H1 (cell line): ENCODE data around the gene FOXM1. TPM values are rescaled to one million over a fixed set of nuclear protein-coding genes. Genes with fewer than 3 reads are reported as not detected.

ENCODE experiments used
- ASH2L ChIP-seq: fragments of 200-600, 300-600 bp; sonication (generic); IDR thresholded peaks from one replicate; pipeline ENCODE4 v1.7.1; 2017; ENCODE audit warnings: low read length
- BRCA1 ChIP-seq: IDR thresholded peaks from 2 replicates; pipeline ENCODE4 v1.6.1; 2012; ENCODE audit warnings: low read depth, low read length, improper control_type of control experiment
- CBX5 ChIP-seq: fragments of 300-800, 300-1000 bp; sonication (generic); IDR thresholded peaks from 2 replicates; pipeline ENCODE4 v1.7.1; 2016; ENCODE audit warnings: antibody characterized with exemption, low read length, low read depth
- CREB1 ChIP-seq: IDR thresholded peaks from 2 replicates; pipeline ENCODE4 v1.6.1; 2012; ENCODE audit warnings: inconsistent platforms
- EP300 ChIP-seq, 2 experiments: IDR thresholded peaks; 1 replicate in 1 of 2; 2 replicates in 1 of 2; pipeline ENCODE4 v1.6.1; 2011 to 2012; ENCODE audit warnings: low read depth in 2 of 2, low read length in 2 of 2, mild to moderate bottlenecking in 2 of 2, borderline replicate concordance in 1 of 2, inconsistent platforms in 1 of 2, moderate library complexity in 1 of 2
- FOSL1 ChIP-seq: IDR thresholded peaks from 2 replicates; pipeline ENCODE4 v1.6.1; 2011; ENCODE audit warnings: mild to moderate bottlenecking, low read depth, low read length, moderate library complexity; ENCODE audit not compliant: insufficient read depth
- HDAC6 ChIP-seq: IDR thresholded peaks from one replicate; pipeline ENCODE4 v1.7.1; 2012; ENCODE audit warnings: low read depth, mild to moderate bottlenecking, inconsistent platforms, low read length, moderate library complexity
- JUN ChIP-seq: IDR thresholded peaks from 2 replicates; pipeline ENCODE4 v1.6.1; 2011; ENCODE audit warnings: low read depth, mild to moderate bottlenecking, improper control_type of control experiment, low read length
- KDM4A ChIP-seq: IDR thresholded peaks from one replicate; pipeline ENCODE4 v1.7.1; 2012; ENCODE audit warnings: low read depth, mild to moderate bottlenecking, moderate library complexity, low read length, inconsistent platforms; ENCODE audit not compliant: severe bottlenecking
- KDM5A ChIP-seq: fragments of 200-600 bp; IDR thresholded peaks from 2 replicates; pipeline ENCODE4 v1.7.1; 2012; ENCODE audit warnings: mild to moderate bottlenecking, low read length, inconsistent platforms, mixed read lengths
- POU5F1 ChIP-seq: IDR thresholded peaks from 2 replicates; pipeline ENCODE4 v1.6.1; 2011; ENCODE audit warnings: low read depth, mild to moderate bottlenecking, low read length, moderate library complexity
- RAD21 ChIP-seq, 2 experiments: IDR thresholded peaks in 1 of 2; conservative IDR thresholded peaks in 1 of 2; 2 replicates each; pipeline ENCODE4 v1.6.1; 2011; ENCODE audit warnings: low read depth in 2 of 2, low read length in 2 of 2, improper control_type of control experiment in 1 of 2, inconsistent platforms in 1 of 2, mild to moderate bottlenecking in 1 of 2, moderate library complexity in 1 of 2
- RFX5 ChIP-seq: IDR thresholded peaks from 2 replicates; pipeline ENCODE4 v1.6.1; 2011; ENCODE audit warnings: low read depth, low read length, improper control_type of control experiment, borderline replicate concordance
- RXRA ChIP-seq: IDR thresholded peaks from 2 replicates; pipeline ENCODE4 v1.6.1; 2011; ENCODE audit warnings: low read depth, mild to moderate bottlenecking, low read length, moderate library complexity; ENCODE audit not compliant: insufficient read depth
- SAP30 ChIP-seq: fragments of 300-600 bp; sonication (generic); IDR thresholded peaks from 2 replicates; pipeline ENCODE4 v1.7.1; 2012; ENCODE audit warnings: low read length, moderate library complexity, mild to moderate bottlenecking, inconsistent platforms; ENCODE audit not compliant: insufficient read depth, insufficient replicate concordance
- SIRT6 ChIP-seq: IDR thresholded peaks from one replicate; pipeline ENCODE4 v1.7.1; 2012; ENCODE audit warnings: low read length, inconsistent platforms
- SRF ChIP-seq: IDR thresholded peaks from 2 replicates; pipeline ENCODE4 v1.6.1; 2011; ENCODE audit warnings: mild to moderate bottlenecking, low read depth, low read length, moderate library complexity
- SUZ12 ChIP-seq: fragments of 200-600 bp; sonication (generic); IDR thresholded peaks from 2 replicates; pipeline ENCODE4 v1.6.1; 2012; ENCODE audit warnings: mild to moderate bottlenecking, inconsistent platforms, low read length, moderate library complexity, mixed read lengths
- YY1 ChIP-seq: IDR thresholded peaks from 2 replicates; pipeline ENCODE4 v1.6.1; 2011; ENCODE audit warnings: low read depth, mild to moderate bottlenecking, low read length
- polyA plus RNA-seq, 7 experiments: library from polyadenylated mRNA; depleted of rRNA in 3 of 7; stranded (reverse) in 5 of 7; unstranded in 2 of 7; fragments of >200 nt in 5 of 7; fragments of 200-250 nt in 2 of 7; gene quantifications; 1 replicate in 5 of 7; 2 replicates in 1 of 7; 4 replicates in 1 of 7; pipeline versions ENCODE4 v1.2.1 to v1.2.3, GENCODE V29; 2011 to 2013; ENCODE audit warnings: missing spikeins in 2 of 7, mixed read lengths in 2 of 7
- total RNA-seq: library from RNA; stranded (reverse); fragmentation: NEBNext Ultra II Directional; extraction: Animal tissue kit (Norgen Biotek cat#: 25700); gene quantifications from 2 replicates; pipeline ENCODE4 v1.2.1, GENCODE V29; 2021
- TF ChIP-seq, protein P1 (sequence below), 3 experiments: IDR thresholded peaks; 1 replicate in 2 of 3; 2 replicates in 1 of 3; pipeline versions ENCODE4 v1.5.1 to v1.6.1; 2011; ENCODE audit warnings: low read length in 3 of 3, mild to moderate bottlenecking in 3 of 3, inconsistent platforms in 2 of 3, low read depth in 1 of 3, moderate library complexity in 1 of 3; ENCODE audit not compliant: insufficient read depth in 1 of 3; ENCODE audit errors: control extremely low read depth in 1 of 3

FOXM1 gene
- total and polyA plus RNA-seq, 2 of the 8 experiments (the other 6 are each of a cell fraction or from before 2014, with no cell fraction given) = 58.1 to 121 TPM

DNA sequence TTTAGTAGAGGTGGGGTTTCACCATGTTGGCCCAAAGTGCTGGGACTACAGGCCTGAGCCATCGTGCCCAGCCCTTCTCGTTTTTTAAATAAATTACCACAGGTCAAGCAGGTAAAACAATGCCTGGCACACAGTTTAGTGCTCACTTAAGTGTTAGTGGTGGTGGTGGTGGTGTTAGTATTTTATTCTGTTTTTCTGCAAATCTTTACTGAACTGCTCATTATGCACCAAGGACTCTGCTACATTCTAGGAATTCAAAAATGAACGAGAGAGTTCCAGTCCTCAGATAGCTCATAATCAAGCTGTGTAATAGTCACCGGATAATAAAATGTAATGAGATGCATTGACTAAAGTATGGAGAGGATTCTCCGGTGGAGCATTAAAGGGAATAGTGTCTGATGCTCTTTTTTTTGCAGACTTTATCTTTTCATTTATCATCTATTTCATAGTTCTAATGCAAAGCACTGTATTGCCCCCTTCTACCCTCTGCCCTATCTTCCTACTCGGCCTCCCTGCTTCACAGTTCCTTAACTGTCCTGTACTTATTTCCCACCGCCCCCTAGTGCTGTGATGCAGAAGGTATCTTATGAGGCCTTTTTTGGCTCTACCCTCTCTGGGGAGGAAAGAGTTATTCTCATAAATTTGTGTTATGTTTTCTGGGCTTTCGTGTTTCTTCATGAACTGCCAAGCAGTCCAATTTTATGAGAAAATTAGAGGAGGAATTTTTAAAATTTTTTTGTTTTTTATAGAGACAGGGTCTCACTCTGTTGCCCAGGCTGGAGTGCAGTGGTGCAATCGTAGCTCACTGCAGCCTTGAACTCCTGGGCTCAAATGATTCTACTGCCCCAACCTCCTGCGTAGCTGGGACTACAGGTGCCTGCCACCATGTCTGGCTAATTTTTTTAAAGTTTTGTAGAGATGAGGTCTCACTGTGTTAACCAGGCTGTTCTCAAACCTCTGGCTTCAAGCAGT lies 63.5 kb downstream of the FOXM1 start (continued):
- TF ChIP-seq JUN = no peak
- 0 out of 2 replicates have a peak, but pooled peaks have one; percentile 29 for TF ChIP-seq CREB1
- TF ChIP-seq HDAC6 = no peak
- peak; percentile 9; the same call in 1 of the 2 replicates for TF ChIP-seq SRF
- no peak for TF ChIP-seq RXRA
- no peak for TF ChIP-seq SUZ12
- TF ChIP-seq RAD21 (IDR thresholded peaks at IDR 0.05 in 1 of 2, conservative IDR thresholded peaks at IDR 0.05 in 1 of 2; ENCODE audit: low read depth in 2 of 2, low read length in 2 of 2) = peak; percentile 55 to 59
- no peak for TF ChIP-seq RFX5
- TF ChIP-seq ASH2L = peak; percentile 5
- 0 out of 2 replicates have a peak, but pooled peaks have one; percentile 15 for TF ChIP-seq KDM5A
- TF ChIP-seq, protein P1, sequence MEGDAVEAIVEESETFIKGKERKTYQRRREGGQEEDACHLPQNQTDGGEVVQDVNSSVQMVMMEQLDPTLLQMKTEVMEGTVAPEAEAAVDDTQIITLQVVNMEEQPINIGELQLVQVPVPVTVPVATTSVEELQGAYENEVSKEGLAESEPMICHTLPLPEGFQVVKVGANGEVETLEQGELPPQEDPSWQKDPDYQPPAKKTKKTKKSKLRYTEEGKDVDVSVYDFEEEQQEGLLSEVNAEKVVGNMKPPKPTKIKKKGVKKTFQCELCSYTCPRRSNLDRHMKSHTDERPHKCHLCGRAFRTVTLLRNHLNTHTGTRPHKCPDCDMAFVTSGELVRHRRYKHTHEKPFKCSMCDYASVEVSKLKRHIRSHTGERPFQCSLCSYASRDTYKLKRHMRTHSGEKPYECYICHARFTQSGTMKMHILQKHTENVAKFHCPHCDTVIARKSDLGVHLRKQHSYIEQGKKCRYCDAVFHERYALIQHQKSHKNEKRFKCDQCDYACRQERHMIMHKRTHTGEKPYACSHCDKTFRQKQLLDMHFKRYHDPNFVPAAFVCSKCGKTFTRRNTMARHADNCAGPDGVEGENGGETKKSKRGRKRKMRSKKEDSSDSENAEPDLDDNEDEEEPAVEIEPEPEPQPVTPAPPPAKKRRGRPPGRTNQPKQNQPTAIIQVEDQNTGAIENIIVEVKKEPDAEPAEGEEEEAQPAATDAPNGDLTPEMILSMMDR (IDR thresholded peaks at IDR 0.05; ENCODE audit: control extremely low read depth in 1 of 3, insufficient read depth in 1 of 3, low read depth in 1 of 3, low read length in 3 of 3) = peak; percentile 30 to 75 (median 62)
- TF ChIP-seq EP300 (IDR thresholded peaks at IDR 0.05; ENCODE audit: borderline replicate concordance in 1 of 2, low read depth in 2 of 2, low read length in 2 of 2) = no peak
- no peak for TF ChIP-seq KDM4A
- TF ChIP-seq YY1 = no peak
- no peak for TF ChIP-seq CBX5
- no peak for TF ChIP-seq SIRT6
- TF ChIP-seq BRCA1 = no peak
- no peak for TF ChIP-seq SAP30
- no peak for TF ChIP-seq FOSL1
- no peak for TF ChIP-seq POU5F1
